HG03025 (cell line): Measurements from ENCODE around the gene SPTY2D1.
"Not testable (repeated sequence)": the region's sequence is repeated elsewhere in the genome, so short reads cannot be mapped to it uniquely, and the experiment has no call there.

Experiments
- ATAC-seq: cut with Tn5 transposase; IDR thresholded peaks from one replicate; pipeline ENCODE4 v1.9.1; 2021; ENCODE audit warnings: mild to moderate bottlenecking, moderate library complexity; ENCODE audit not compliant: unreplicated experiment, low FRiP score

Gene SPTY2D1

DNA sequence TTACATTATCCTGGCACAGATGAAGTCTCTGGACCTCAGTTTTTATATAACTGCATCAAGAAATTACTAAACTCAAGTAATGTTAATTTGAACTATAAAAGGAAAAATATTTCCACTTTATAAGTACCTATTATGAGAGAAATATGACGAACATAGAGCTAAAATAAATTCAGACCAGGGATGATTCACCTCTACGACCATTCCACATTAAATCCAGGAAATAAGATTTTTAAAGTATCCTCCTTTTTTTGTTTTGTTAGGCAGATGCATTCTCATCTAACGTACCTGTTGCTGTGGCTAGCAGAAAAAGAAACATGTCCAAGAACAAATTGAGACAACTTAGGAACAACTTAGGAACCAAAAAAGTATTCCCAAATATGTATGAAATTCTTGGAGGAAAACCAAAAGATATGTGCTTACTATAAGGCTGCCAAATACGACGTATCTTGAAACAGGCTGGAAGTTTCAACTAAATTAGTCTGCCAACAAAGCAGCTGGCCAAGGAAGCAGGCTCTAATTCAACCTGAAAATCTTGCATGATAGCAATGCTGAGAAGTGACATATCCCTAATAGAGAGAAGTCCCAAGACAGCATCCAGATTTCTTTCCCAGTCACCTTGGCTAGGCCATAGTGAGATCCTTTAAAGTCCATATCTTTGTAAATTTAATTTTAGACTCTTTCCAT is 15.7 kb downstream of the SPTY2D1 start:
- no peak for ATAC-seq

DNA sequence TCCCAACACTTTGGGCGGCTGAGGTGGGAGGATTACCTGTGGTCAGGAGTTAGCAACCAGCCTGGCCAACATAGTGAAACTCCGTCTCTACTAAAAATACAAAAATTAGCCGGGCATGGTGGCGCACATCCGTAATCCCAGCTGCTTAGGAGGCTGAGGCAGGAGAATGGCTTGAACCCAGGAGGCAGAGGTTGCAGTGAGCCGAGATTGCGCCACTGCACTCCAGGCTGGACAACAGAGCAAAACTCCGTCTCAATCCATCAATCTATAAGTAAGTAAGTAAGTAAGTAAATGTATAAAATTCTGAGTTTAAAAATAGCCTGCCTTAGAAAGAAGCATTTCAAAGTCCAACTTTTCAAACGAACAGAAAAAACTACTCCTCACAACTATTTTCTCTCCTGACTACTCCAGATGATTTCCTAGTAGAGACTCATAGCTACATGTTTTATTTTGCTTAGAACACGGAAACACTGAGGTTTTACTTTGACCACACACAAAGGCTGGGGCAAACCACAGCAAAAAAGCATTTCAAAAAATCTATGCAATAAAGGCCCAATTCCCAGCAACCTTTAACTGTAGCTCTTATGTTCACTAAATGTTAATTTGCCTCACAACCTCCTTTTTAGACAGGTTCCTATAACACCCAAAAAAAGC is 16.3 kb downstream of the SPTY2D1 start:
- no peak for ATAC-seq

DNA sequence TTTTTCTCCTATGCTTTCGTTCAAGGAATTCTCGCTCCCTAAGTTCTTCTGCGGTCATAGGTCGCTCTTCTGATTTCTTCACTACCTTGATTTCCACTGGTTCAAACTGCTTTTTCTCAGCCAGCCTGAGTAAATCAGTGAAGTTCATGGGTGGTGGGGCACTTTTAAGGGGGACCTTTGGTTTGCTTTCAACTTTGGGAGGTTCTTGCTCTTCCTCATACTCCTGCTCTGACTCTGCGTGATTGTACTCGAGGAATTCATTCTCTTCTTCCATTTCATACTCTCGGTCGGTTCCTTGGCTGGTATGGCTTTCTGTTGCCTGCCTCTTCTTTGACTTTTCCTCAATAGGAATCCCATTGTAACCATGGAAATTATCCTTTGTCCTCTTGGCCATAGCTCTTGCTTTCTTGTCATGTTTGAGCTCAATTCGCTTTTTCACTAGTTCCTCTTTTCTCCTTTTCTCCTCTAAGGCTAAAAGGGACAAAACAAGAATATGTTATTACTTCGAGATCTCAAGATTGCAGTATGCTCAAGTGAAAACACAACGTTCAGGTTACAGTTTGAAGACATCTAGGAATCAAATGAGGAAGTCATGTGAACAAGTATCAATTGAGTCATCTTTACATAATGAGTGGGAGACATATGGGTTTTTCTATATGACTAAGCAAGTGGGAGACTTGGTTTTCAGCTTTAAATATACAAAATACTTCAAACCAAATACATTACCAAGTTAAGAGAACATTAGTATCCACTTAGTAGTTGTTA is 18.3 kb downstream of the SPTY2D1 start:
- peak; percentile 90 for ATAC-seq

DNA sequence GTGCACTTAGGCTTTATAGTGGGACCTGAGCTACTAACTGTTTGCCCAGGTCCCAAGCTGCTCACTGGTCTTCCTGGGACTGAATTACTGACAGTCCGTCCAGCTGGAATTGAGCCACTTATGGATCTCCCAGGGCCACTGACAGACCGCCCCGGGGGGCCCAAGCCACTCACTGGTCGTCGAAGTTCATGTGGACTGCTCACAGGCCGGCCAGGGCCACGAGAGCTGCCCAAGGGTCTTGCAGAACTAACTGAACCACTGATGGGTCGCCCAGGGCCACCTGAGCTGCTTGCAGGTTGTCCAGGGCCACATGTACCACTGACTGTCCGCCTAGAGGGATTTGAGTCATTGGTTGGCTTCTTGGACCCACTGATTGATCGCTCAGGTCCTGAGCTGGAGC is 19.5 kb downstream of the SPTY2D1 start:
- ATAC-seq, result no peak

DNA sequence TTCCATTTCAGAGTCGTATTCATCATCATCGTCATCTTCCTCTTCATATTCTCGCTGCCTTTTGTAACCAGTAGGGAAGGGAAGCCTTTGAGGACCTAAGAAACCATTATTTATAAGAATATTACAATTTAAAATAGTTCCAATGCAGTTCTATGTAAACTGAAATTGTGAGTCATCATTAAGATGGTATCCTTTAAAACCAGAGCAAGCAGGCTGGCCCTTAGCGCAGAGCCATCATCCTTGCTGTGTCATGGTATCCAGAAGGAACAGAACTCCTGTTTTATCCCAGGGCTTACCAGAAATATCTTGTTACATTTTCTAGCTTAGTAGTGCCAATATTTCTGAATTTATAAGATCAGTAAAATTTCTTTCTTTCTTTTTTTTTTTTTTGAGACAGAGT is 21.7 kb downstream of the SPTY2D1 start:
- no peak for ATAC-seq

DNA sequence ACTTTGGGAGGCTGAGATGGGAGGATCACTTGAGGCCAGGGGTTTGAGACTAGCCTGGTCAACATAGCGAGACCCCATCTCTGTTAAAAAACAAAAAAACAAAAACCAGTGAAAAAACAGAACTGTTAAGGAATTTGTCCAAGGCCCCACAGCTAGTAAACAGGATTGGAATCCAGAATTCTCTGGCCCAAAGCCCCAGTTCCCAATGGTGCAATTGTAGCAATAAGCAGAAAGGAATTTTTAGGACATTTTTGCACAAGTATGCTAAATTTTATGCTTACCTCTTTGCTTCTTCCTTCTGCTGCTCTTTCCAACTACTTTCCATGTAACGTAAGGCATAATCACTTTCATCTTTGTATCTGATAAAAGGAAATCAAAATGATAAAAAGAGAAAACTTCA is 22.9 kb downstream of the SPTY2D1 start:
- no peak for ATAC-seq

DNA sequence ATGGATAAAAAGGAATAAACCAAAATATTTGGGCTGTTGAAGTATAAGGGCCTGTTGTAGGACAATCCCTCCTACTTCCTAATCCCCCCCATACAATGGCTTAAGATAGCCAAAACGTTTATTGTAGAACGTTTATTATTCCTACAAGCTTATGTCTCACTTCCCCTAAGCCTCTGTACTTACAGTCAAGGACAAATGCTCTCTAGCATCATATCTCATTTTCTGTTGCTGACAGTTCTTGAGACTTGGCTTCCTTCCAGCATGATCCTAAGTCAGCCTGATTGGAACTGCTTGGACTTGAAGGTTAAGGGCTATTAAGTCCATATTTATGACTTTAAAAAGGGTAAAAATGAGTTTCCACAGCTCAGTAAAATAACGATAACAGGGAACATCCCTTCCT is 25.8 kb downstream of the SPTY2D1 start:
- no peak for ATAC-seq

DNA sequence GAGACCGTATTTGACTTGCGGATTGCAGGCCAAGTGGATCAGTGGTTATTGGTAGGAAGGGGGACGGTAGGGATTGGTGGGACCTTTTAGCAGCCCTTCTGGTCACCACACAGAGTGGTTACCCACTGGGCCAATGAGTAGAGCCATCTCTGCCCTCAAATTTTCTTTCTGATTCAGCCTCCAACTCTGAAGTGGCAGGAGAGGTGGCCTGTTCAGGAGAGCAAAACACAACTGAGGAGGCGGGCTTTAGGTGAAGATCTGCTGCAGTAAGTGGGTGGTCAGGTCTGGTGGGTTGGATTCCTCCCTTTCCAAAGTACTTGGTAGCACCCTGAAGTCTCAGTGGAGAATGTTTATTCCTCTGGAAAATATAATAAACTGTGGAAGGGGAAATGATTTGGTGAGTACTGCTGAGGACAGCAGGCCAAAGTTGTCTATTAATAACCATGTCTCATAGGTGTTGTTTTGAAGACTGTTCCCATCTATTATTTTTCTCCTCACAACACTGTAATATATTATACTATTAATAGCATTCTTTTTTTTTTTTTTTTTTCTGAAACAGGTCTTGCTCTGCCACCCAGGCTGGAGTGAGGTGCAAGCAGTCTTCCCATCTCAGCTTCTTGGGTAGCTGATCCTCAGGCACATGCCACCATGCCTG is 33.1 kb downstream of the SPTY2D1 start:
- no peak for ATAC-seq

DNA sequence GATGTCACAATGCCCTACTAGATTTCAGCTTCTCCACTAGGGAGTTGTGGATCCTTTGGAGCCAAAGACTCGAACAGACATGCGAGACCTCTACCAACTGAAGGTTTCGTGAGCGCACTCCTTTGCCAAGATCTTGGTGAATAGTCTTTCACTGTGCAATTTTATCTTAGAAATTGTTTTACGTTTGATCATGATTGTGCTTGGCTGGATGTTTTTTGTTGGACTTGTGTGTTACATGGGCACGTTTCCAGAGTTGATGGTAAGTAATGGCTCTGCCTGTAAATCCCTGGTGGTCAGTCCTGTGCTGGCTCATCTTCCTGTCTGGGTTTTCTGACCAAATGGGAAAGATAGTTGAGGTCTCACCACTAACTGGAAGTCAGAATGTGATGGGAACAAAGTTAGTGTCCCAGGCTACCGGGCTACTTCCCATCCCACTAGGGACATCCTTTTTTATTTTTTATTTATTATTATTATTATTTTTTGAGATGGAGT is 34.4 kb downstream of the SPTY2D1 start, which contains the start of gene MISFA:
Gene MISFA (plus strand): TSS at position 51 of the 492 bp plus-strand sequence. CDS start 140 bp downstream, at position 191.
- no peak for ATAC-seq

DNA sequence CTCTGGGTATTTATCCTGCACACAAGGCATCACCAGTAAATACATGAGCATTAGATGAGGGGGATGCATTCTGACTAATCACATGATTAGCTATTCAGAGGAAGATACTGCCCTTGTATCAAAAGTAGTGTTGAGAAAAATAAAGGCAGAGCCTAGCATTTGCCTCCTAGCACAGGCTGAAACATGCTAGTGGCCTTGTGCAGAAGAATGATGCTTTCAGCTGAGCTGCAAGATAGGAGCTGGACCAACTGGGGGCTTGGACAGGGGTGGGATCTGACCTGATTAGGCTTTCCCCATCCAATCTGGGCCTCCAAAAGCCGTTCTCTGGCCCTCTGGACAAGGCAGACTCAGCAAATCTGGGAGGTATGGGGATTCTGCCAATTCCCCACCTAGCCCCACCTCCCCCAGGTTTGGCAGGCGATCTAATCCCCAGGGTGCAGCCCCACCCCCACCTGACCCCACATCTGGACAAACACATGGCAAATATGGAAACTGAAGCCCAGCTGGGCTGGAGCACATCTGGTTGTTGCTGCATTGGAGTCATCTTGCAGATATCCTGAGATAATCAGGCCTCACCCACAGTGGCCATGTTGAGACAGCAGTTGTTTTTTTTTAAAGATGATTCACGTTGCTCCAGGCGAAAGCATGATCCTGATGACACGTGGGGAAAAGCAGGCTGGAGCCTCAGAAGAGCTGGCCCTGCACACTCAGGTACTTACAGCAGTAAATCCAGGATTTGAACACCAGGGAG is 39.0 kb downstream of the SPTY2D1 start:
- no peak for ATAC-seq

DNA sequence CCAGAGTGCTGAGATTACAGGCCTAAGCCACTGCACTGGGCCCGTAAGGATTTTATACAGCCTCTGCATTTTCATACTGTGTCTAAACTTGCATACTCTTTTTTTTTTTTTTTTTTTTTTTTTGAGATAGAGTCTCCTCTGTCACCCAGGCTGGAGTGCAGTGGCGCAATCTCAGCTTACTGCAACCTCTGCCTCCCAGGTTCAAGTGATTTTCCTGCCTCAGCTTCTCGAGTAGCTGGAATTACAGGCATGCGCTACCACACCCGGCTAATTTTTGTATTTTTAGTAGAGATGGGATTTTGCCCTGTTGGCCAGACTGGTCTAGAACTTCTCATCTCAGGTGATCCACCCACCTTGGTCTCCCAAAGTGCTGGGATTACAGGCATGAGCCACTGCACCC is 40.1 kb downstream of the SPTY2D1 start:
- not testable (repeated sequence) for ATAC-seq

DNA sequence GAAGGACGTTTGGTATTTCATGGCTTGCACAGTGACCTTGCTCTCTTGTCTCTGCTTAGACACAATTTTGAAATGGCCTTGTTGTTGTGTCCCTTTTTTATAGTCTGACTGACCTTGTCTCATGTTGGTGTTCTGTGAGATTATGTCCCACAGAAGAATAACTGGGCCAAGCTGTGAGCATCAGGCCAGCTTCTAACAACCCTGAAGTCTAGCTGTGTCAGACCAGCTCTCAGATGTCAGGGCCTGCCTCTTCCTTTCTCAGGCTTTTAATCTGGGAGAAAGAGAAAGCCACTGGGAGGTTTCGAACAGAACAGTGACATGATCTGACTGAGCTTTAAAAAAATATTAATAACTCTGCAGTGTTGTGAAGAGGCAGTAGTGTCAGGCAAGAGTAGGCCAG is 43.6 kb downstream of the SPTY2D1 start:
- no peak for ATAC-seq

DNA sequence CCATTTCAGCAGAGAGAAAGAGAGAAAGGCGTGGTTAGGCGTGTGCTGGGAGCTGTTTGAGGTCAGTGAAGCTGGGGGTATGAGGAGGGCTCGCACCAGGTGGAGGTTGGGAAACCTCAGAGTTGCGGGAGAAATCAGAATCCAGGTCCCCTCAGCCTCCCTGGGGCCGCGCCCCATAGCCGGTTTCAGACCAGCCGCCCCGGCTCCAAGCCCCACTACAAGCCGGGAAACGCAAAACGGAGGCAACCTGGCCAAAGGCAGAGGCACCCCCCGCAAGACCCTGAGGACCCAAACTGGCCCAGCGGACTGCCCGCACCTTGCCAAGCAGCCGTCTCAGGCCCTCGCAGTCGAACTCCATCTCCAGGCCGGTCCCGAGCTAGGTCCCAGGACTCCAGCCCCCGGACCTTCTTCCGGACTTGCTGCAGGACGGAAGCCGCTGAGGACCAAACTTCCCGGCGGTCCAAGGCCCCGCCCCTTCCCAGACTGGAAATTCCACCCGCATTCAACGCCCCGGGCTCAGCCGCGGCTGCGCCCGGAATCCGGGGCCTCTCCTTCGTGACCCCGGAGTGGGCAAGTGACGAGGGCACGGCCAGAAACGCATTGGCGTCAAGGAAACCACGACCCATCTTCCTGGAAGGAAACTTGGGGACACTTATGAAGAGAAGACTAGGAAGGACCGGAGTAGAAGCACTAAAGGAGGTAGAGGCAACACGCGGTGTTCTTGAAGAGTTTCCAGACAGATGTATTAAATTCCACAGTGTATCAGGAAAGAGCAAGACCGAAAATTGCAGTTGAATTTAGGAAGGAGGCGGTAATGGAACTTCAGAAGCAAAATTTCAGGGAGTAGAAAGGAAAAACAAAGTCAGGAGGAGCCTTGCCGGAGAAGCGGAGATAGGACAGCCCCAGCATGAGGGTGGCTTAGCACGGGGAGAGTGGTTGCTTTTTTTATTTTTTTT is 45.6 kb downstream of the SPTY2D1 start, which contains the start of gene UEVLD:
Gene UEVLD (minus strand): TSS at position 438 of the 956 bp plus-strand sequence. CDS start 80 bp downstream, at position 358.
- ATAC-seq, result peak; percentile 57

DNA sequence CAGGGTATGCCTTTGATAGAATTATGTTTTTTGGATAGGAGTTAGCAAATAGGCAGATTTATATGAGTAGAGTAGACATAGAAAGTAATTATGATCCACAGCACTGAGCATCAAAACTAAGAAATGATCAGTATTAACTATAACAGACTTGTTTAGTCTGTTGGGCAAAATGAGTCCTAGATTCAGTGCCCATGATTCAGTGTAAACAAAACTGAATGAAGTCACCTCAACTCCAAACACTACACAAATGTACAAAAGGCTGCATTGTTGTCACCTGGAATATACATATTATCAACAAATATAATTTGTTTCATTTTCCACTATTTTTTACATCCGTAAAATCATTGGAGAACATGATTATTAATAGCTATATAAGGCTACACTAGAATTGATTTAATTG is 52.3 kb downstream of the SPTY2D1 start:
- no peak for ATAC-seq

DNA sequence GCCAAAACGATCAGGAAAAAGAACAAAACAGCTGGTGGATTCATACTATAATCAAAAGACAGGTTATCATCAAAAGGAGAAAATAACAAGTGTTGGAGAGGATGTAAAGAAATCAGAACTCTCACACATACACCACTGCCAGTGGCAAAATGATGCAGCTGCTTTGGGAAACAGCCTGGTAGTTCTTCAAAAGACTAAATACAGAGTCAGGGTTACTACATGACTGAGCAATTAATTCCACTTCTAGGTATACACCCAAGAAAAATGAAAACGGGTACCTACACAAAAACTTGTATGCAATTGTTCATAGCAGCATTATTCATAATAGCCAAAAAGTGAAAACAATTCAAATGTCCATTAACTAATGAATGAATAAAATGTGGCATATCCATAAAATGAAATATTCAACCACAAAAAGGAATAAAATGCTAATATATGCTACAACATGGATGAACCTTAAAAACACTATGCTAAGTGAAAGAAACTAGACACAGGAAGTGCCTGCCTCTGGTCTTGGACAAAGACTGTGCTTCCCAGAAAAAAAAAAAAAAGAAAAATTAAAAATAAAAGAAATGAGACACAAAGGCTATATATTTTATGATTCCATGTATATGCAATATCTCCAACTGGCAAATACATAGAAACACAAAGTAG is 53.9 kb downstream of the SPTY2D1 start:
- ATAC-seq, result no peak

DNA sequence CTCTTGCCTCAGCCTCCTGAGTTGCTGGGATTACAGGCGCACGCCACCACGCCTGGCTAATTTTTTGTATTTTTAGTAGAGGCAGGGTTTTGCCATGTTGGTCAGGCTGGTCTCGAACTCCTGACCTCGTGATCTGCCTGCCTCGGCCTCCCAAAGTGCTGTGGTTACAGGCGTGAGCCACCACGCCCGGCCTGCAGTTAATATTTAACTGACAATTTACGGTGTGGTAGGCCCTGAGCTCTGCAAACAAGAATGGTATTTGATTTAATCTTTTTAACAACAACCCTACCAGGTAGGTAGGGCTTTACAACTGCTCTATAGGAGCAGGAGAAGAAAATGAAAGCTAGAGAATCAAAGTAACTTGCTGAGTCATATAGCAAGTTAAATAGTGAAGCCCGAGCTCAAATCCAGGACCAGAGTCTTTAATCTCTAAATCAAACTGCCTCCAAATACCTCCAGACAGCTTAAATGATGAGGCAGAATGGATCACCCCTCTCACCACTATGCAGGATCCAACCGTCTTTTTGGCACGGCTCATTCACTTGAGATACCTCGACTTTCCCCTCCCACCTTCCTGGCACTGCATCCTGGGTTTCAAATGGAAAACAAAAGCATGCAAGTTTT is 55.1 kb downstream of the SPTY2D1 start:
- no peak for ATAC-seq

DNA sequence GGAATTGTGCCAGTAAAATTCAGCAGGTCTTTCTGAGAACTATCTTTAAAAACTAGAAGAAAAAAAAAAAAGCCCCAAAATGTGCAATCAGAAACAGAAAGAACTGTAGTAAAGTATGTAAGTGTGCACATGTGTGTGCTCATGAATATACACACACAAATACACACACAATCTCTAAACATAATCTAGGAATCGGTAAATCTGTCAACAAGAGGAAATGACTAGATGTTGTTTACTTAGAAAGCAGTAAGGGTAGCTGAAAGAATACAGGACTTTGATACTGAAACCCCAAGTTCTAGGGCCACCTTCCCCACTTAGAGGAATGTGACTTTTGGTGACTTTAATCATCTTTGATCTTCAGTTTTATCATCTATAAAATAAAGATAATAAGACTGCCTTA is 58.8 kb downstream of the SPTY2D1 start:
- ATAC-seq, result no peak

DNA sequence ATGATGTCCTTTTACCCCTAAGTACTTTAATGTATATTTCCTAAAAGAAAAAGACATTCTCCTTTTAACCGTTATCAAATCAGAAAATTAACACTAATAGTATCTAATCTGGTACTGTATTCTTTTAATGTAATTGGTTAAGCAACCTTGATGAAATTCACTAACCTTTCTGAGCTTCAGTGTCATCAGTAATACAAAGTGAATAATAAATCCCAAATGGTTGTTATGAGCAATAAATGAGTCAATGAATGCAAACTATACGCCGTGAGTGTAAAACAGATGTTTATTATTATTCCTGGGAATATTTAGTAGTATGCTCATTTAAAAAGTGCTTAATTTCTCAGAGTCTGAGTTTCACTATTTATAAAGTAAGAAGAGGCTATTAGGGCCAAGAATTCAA is 67.1 kb downstream of the SPTY2D1 start:
- ATAC-seq, result no peak
